ENCODE measurements around the gene KTN1.

Gene KTN1

DNA sequence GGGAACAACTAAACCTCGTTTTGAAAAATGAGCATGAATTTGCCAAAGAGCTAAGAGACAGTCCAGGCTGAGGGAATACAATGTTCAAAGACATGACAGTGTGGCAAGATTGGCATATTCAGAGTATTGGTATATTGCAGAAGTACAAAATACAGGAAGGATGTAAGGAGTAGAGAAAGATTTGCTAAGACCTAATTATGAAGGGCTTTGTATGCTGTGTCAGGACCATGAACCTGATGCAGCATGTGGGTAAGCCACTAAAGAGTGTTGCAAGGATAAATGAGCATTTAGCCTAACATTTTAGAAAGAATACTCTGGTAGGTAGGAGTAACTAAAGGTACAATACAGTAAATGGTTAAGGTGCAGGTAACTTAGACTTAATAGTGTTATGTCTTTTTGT lies 65.1 kb downstream of the KTN1 start:
- no peak for ATAC-seq

DNA sequence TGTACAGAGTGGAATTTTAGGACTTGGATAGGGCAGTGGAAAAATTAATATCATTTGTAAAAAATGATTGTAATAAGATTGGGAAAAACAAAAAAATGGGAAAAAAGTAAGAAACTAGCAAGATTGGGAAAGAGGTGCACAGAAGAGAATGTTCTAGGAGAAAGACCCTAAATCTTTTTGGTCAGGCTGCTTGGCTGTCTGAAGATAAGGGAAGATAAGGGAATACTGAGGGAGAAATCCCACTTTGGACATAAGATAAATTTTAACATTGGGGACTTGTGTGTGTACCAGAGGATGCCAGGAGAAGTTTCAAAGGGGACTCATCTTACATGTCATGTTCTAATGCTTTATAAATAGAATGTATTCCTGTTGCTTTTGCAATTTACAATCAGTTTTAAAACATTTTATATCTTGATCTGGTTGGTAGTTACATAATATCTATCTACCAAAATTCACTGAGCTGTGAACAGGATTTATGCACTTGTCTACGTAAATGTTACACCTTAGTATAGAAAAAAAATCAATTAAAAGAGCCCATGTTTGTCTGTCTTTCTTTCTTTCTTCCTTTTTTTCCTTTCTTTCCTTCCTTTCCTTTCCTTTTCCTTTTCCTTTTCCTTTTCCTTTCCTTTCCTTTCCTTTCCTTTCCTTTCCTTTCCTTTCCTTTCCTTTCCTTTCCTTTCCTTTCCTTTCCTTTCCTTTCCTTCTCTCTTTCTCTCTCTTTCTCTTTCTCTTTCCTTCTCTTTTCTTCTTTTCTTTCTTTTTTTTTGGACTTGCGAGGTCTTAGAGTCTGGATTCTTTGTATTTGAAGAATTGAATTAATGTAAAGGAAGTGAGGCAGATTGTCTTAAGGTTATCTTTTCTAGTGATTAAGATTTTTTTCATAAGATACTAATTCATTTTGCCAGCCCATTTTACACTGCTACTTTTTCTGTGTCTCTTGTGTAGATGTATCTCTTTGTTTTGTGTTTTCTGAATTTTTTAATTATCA lies 66.1 kb downstream of the KTN1 start:
- no peak for ATAC-seq
- no peak for TF ChIP-seq OSR1 (CRISPR knock-in tag; IDR thresholded peaks at IDR 0.05)
- TF ChIP-seq TCF4 (CRISPR knock-in tag; IDR thresholded peaks at IDR 0.05; ENCODE audit: borderline replicate concordance): no peak
- no peak for TF ChIP-seq ISL1 (CRISPR knock-in tag; IDR thresholded peaks at IDR 0.05)
- TF ChIP-seq CREB5 (CRISPR knock-in tag; IDR thresholded peaks at IDR 0.05; ENCODE audit: low read depth): no peak
- no peak for TF ChIP-seq GLIS3 (CRISPR knock-in tag; IDR thresholded peaks at IDR 0.05)
- TF ChIP-seq ZFP3 (CRISPR knock-in tag; IDR thresholded peaks at IDR 0.05): no peak
- TF ChIP-seq ARNTL (CRISPR knock-in tag; IDR thresholded peaks at IDR 0.05; ENCODE audit: borderline replicate concordance, low read depth): no peak
- TF ChIP-seq TOX (CRISPR knock-in tag; IDR thresholded peaks at IDR 0.05; ENCODE audit: borderline replicate concordance): no peak
- TF ChIP-seq, protein P1, sequence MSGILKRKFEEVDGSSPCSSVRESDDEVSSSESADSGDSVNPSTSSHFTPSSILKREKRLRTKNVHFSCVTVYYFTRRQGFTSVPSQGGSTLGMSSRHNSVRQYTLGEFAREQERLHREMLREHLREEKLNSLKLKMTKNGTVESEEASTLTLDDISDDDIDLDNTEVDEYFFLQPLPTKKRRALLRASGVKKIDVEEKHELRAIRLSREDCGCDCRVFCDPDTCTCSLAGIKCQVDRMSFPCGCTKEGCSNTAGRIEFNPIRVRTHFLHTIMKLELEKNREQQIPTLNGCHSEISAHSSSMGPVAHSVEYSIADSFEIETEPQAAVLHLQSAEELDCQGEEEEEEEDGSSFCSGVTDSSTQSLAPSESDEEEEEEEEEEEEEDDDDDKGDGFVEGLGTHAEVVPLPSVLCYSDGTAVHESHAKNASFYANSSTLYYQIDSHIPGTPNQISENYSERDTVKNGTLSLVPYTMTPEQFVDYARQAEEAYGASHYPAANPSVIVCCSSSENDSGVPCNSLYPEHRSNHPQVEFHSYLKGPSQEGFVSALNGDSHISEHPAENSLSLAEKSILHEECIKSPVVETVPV (CRISPR knock-in tag; IDR thresholded peaks at IDR 0.05): no peak
- no peak for TF ChIP-seq ESRRG (CRISPR knock-in tag; IDR thresholded peaks at IDR 0.05)

More for the DNA sequence above, 65.1 kb downstream of the KTN1 start:
- TF ChIP-seq, protein P1 (CRISPR knock-in tag; IDR thresholded peaks at IDR 0.05): no peak
- TF ChIP-seq BACH2 (CRISPR knock-in tag; IDR thresholded peaks at IDR 0.05; ENCODE audit: borderline replicate concordance) (no peak), ZNF70 (CRISPR knock-in tag; IDR thresholded peaks at IDR 0.05) (no peak), ZNF8 (CRISPR knock-in tag; IDR thresholded peaks at IDR 0.05) (no peak), CSDC2 (CRISPR knock-in tag; IDR thresholded peaks at IDR 0.05) (no peak), GLIS3 (CRISPR knock-in tag; IDR thresholded peaks at IDR 0.05) (no peak), OSR1 (CRISPR knock-in tag; IDR thresholded peaks at IDR 0.05) (no peak), ISL1 (CRISPR knock-in tag; IDR thresholded peaks at IDR 0.05) (no peak), ARNTL (CRISPR knock-in tag; IDR thresholded peaks at IDR 0.05; ENCODE audit: borderline replicate concordance, low read depth) (no peak), SNAI2 (CRISPR knock-in tag; IDR thresholded peaks at IDR 0.05) (no peak)
- TF ChIP-seq, protein P2, sequence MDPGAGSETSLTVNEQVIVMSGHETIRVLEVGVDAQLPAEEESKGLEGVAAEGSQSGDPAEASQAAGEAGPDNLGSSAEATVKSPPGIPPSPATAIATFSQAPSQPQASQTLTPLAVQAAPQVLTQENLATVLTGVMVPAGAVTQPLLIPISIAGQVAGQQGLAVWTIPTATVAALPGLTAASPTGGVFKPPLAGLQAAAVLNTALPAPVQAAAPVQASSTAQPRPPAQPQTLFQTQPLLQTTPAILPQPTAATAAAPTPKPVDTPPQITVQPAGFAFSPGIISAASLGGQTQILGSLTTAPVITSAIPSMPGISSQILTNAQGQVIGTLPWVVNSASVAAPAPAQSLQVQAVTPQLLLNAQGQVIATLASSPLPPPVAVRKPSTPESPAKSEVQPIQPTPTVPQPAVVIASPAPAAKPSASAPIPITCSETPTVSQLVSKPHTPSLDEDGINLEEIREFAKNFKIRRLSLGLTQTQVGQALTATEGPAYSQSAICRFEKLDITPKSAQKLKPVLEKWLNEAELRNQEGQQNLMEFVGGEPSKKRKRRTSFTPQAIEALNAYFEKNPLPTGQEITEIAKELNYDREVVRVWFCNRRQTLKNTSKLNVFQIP (CRISPR knock-in tag; IDR thresholded peaks at IDR 0.05; ENCODE audit: borderline replicate concordance, low read depth): no peak
- TF ChIP-seq, protein P3, sequence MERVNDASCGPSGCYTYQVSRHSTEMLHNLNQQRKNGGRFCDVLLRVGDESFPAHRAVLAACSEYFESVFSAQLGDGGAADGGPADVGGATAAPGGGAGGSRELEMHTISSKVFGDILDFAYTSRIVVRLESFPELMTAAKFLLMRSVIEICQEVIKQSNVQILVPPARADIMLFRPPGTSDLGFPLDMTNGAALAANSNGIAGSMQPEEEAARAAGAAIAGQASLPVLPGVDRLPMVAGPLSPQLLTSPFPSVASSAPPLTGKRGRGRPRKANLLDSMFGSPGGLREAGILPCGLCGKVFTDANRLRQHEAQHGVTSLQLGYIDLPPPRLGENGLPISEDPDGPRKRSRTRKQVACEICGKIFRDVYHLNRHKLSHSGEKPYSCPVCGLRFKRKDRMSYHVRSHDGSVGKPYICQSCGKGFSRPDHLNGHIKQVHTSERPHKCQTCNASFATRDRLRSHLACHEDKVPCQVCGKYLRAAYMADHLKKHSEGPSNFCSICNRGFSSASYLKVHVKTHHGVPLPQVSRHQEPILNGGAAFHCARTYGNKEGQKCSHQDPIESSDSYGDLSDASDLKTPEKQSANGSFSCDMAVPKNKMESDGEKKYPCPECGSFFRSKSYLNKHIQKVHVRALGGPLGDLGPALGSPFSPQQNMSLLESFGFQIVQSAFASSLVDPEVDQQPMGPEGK (CRISPR knock-in tag; IDR thresholded peaks at IDR 0.05; ENCODE audit: borderline replicate concordance): no peak

GRCh38 chr14:55650992-55651391 lies 71.0 kb downstream of the KTN1 start:
- no peak for TF ChIP-seq CREB5 (CRISPR knock-in tag; IDR thresholded peaks at IDR 0.05; ENCODE audit: low read depth)

More at GRCh38 chr14:55650992-55651391, 71.0 kb downstream of the KTN1 start:
- no peak for ATAC-seq
